ENCODE measurements around the gene LTBP2.
"Not testable (repeated sequence)": the region's sequence is repeated elsewhere in the genome, so short reads cannot be mapped to it uniquely, and the experiment has no call there.

LTBP2 gene

DNA sequence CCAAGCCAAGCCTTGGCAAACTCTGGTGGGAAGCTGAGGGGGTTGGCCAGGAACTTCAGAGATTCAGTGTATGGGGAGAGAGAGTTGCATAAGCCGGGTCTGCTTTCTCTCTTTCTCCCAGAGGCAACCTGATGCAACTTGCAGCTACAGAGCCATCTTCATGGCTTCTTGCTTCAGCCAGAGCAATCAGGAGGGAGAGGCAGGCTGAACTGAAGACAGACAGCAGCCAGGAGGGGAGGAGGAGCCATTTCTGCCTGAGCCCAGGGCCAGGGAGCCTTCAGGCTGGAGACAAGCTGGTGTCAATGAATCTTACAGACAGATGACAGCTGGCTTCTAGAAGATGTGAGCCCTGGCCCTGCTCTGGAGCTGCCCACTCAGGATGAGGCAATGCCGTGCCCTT is 137.7 kb downstream of the LTBP2 start:
- no peak for DNase-seq

DNA sequence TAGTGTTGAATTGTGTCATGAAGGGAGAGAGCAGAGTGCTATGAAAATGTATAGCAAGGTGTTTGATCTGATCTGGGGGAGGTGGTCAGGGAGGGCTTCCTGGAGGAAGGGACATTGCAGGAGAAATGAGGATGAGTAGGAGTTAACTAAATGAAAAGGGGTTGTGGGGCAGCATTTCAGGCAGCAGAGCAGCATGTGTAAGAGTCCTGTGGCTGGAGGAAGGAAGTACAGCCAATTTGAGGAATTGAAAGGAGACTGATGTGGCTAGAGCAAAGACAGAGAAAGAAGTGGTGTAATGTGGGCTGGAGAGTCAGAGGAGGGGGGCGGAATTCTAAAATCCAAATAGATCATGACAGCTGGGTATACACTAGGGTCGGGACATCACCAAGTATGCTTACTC is 139.4 kb downstream of the LTBP2 start:
- no peak for DNase-seq

DNA sequence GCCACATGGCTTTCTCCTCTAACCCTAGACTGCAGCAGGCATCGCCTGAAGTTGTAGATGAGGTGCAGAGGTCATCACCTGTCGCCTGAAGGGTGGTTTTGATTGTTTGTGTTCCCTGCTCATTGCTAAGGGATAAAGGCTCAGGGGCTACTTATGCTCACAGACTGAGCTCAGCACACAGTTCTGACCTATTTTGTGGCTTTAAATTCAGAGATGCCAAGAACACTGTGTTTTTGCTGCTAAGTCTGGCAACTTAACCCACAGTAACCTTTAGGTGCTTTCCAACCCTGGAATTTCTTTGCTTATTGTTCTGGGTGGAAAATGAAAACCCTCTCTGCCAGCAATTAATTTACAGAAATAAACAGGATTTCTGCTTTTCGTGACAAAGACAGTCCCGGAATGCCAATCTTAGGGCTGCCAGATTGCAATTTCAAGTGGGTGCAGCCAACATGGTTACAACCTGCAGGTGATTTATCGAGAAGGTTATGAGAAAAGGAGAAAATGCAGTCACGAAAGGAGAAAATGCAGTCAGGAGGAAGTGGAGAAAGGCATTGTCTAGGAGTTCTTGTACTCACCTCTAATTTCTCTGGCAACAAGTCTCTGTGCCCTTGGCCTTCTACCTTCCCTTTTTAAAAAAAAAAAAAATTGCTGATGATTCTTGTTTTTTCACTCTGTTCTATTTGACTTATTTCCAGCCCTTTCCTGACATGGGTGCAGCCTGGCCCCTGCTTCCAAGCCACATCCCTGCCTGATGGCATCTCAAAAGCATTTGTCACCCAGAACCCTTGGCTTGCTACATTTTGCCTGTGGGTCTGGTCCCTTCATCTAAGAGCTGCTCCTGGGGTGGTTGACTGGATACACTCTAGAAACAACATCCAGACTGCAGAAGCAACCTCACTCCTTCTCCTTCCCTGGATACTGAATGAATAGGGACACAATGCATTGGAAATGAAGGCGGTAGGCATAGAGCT is 142.2 kb downstream of the LTBP2 start:
- DNase-seq, result no peak

DNA sequence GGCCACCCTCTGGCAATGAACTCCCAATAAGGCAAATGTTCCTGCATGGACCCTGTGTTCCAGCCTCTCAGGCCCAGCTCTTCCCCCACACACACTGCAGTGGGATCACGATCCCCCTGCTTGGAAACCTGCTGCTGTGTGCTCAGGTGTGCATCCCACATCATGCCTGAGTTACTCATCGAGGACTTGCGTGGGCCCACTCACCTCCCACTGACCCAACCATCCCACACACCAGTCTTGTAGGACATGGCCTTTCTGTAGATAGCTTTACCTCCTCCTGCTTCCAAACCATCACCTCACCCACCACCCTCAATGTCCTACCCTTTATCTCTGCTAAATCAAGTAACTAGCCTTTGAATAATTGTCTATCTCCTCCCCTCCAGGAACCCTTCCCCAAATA is 143.5 kb downstream of the LTBP2 start:
- DNase-seq, result no peak

DNA sequence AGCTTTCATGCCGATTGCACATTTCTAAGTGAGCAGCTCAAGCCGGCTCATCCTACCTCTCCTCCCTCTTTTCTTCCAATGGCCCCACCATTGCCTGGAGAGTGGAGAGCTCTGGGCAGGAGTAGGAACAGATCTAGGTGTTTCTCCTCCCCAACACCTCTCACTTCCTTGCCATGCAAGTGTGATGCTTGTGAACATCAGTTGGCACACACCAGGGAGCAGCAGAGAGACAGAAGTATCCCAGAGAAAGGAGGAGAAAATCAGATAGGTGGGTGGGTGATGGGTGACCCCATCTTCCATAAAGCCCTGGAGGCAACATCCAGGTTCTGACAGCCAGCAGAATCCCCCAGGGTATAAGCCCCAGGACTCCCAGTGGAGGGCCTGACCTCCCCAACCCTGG is 146.7 kb downstream of the LTBP2 start:
- DNase-seq, result no peak

DNA sequence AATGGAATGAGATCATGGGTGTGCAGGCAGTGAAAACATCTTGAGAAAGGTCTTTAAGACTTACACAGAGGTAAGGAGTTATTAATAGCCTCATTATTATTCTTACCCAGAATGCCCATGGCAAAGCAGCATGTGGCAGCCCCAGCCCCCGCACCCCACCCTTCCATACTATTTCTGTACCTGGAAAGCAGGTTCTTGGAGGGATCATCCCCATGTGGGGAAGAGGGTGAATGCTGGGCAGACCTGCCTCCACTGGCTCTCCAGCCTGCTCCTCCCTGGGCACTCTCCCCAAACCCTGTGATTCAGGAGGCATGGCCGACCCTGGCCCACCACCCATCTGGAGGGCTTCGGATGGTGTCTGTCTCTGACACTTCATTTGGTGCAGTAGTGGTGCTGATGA is 147.3 kb downstream of the LTBP2 start:
- no peak for DNase-seq

DNA sequence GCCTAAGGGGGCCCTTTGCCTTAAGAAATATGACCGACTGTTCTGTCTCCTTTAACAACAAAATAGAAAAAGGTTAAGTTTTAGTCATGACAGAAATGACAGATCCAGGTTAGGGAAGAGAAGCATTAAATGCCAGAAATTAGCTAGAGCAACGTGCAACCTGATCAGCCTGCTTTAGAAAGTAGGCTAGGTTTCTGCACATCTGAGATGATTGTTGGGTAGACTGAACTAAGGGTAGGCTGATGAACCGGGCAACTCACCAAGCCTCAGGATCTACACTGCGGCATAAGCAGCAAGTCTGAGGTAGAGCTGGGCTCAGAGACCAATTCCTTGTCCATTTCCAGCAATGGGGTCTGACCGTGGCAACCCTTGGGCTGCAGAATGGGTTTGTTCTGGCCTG is 148.3 kb downstream of the LTBP2 start:
- DNase-seq, result no peak

DNA sequence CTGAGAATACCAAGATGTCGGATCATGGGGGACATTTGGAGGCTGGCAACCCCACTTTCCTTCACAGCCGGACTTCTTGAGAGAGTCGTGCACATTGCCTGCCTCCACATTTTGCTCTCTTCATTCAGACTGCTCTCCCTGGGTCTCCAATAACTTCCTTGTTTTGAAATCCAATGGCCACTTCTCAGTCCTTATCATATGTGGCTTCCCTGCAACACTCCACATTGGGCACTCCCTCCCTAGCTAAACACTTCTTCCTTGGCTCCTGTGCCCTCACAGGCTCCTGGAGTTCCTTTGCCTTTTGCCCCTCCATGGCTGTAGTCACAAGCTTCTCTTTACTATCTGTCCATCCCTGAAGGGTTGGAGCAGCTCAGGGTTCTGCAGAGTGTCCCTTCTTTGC is 149.0 kb downstream of the LTBP2 start:
- DNase-seq, result no peak

DNA sequence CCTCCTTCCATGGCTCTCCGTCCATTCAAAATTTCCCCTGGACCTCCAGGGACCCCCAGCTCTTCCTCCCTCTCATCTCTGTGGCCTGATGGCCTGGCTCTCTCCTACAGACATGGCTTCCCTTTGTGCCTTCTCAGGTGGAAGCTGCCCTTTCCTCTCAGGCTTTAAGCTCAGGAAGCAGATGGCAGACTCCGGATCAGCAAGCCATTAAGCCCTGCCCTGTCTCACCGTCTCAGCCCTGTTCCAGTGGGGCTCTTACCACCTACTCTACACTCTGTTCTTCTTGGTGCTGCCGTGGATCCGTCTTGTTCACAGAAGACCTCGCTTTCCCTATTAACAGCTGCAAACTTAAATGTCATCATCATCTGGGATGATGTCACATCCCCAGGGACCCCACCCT is 152.1 kb downstream of the LTBP2 start:
- DNase-seq, result no peak

DNA sequence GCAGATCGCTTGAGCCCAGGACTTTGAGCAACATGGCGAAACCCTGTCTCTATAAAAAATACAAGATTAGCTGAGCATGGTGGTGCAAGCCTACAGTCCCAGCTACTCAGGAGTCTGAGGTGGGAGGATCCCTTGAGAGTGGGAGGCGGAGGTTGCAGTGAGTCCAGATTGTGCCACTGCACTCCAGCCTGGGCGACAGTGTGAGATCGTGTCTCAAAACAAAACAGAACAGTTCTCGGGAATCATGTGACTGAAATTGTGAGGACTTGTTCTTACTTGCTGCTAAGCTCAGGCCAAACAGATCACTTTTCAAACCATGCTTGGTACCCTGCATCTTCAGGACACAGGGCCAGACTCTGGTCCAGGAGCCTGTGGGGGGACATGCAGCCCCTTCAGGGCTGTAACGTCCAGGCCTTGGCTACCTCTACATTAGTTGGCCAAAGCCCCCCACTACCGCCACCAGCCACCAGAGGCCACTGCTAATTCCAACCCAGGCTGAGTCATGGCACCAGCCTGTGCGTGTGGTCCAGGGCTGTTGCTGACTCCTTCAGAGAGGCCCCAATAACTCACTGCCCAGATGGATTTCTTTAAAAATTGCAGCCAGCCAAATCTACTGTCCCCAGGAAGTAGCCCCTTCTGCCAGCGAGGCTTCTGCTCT is 152.6 kb downstream of the LTBP2 start:
- peak; percentile 68 for DNase-seq

DNA sequence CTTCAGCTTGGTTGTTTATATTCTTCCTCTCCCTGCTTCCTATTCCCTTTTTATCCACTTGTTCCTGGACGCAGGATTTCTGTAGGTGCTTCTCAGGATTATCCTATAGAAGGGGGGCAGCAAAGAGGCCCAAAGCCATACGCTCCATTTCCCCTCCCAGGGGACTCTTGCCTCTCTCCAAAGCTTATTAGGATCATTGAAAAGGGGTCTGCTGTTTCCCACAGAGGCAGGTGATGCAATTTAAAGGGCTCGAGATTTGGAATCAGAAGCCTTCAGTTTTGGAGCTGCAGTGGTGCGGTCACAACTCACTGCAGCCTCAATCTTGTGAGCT is 154.5 kb downstream of the LTBP2 start:
- DNase-seq, result no peak

DNA sequence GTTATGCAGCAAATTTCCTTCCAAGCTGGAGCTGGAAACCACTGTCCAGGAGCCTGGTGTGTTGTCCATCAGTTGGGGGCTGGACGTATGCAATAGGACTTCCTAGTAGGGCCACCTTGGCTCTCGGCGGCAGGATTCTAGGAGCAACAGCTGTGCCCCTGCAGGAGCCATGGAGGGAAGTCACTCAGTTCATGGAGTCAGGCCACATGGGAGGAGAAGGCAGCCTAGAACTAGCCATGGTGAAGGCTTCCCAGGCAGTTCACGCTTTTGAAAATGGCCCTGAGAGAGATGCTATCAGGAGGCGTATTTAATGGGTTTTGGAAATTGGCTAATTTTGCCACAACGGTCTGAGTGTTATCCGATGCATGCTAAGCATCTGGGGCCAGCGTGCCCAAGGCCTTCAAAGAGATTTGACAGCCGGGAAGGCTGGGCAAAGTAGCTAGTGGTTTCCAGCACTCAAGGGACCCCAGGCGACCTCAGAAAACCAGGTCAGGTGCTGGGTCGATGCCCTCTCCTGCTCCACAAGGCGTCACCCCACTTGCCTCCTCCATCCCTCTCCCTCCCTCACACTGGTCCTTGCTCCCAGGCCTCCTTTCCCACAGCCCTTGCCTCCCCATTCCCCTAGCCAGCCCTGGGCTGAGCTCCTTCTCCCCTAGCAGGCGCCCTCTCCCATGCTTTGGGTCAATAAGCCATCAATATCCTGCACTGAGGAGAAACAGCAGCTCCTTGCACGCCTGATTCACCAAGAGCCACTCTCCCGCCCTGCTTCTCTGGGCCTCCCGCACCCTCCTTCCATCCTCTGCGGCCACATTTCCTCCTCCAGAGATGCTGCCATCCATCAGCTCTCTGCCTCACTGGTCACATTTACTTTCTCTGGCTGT is 155.1 kb downstream of the LTBP2 start:
- DNase-seq, result no peak

DNA sequence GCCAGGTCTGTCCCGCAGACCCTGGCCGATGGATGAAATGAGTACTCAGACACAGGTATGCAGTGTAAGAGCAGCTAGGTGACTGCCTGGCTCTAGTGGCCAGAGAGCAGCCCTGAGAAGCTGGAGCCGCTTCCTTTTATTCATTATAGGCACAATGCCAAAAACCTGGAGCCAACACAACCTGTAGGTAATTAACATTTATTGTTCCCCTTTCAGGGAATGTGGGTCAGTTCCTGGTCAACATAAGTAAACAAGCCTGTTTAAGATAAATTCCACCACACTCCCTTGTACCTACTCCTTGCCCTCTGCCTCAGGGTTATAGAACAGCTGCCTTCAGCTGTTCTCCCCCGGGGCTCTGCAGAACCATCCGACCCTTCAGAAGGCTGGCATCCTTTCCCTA is 157.6 kb downstream of the LTBP2 start:
- not testable (repeated sequence) for DNase-seq
